Gastroesophageal sphincter (tissue), 3 donors: Measurements from ENCODE around the gene ALDOB.

Experiments
- CTCF ChIP-seq, 4 experiments: fragments of 200-600 bp in 2 of 4; fragments of 450-650 bp in 2 of 4; sonication (generic) in 1 of 4; IDR thresholded peaks; one replicate each; pipeline ENCODE4 v1.5.1; 2017 to 2019; ENCODE audit warnings: antibody characterized with exemption in 4 of 4, mild to moderate bottlenecking in 2 of 4, moderate library complexity in 2 of 4
- EP300 ChIP-seq: sonication (generic); formaldehyde crosslinking; IDR thresholded peaks from one replicate; pipeline ENCODE4 v1.6.1; 2017; ENCODE audit warnings: antibody characterized with exemption, mild to moderate bottlenecking
- POLR2AphosphoS5 ChIP-seq: sonication (generic); formaldehyde crosslinking; IDR thresholded peaks from one replicate; pipeline ENCODE4 v1.6.1; 2017; ENCODE audit warnings: antibody characterized with exemption

- TF ChIP-seq CTCF (IDR thresholded peaks at IDR 0.05) (no peak), POLR2AphosphoS5 (no peak), EP300 (no peak)
These were observed 31.3 kb upstream of the ALDOB start for GRCh38 chr9:101466863-101467262.
